ENCODE data around the gene NDUFS5.

Gene NDUFS5

DNA sequence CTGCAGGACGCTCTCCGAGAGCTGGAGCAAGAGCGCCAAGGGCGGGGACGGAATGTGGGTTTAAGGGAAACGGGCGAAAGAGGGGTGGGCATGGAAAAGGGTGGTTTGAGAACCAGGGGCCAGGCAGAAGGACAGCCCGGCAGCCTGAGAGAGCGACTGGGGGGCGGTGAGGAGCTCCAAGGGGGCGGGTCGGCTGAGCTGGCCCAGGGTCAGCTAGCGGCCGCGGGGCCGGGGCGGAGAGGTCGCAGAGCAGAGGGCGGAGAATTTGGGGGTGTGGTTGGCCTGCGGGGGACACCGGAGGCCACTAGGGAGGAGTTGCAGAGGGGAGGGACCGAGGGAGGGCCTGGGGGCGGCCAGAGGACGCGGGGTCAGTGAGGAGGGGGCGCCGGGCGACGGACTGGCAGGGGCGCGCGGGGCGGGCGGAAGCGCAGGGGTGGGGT, 54.7 kb downstream of the NDUFS5 start:
- H3K9ac ChIP-seq (ENCODE audit: low read length): no peak overlapping the region
- H3K36me3 ChIP-seq (replicated peaks; ENCODE audit: insufficient read depth, low read length): no peaks in the 10 kb centered on the region
- no peak for DNase-seq
- H3K79me2 ChIP-seq (ENCODE audit: low read length): no peaks in the 10 kb centered on the region
- no peak overlapping the region for H2AFZ ChIP-seq (ENCODE audit: low read length)
- no peak overlapping the region for H3K4me3 ChIP-seq (ENCODE audit: low read length)
- no peaks in the 10 kb centered on the region for H3K4me1 ChIP-seq (ENCODE audit: low read length)
- TF ChIP-seq EZH2phosphoT487 (IDR thresholded peaks at IDR 0.05; ENCODE audit: low read length) (no peak), EZH2 (optimal IDR thresholded peaks at IDR 0.05; ENCODE audit: low read depth, low read length) (no peak)
- TF ChIP-seq, protein P1, sequence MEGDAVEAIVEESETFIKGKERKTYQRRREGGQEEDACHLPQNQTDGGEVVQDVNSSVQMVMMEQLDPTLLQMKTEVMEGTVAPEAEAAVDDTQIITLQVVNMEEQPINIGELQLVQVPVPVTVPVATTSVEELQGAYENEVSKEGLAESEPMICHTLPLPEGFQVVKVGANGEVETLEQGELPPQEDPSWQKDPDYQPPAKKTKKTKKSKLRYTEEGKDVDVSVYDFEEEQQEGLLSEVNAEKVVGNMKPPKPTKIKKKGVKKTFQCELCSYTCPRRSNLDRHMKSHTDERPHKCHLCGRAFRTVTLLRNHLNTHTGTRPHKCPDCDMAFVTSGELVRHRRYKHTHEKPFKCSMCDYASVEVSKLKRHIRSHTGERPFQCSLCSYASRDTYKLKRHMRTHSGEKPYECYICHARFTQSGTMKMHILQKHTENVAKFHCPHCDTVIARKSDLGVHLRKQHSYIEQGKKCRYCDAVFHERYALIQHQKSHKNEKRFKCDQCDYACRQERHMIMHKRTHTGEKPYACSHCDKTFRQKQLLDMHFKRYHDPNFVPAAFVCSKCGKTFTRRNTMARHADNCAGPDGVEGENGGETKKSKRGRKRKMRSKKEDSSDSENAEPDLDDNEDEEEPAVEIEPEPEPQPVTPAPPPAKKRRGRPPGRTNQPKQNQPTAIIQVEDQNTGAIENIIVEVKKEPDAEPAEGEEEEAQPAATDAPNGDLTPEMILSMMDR (IDR thresholded peaks at IDR 0.05; ENCODE audit: low read length): no peak
- no peak overlapping the region for H3K4me2 ChIP-seq (ENCODE audit: low read depth, low read length)
- H3K9me2 ChIP-seq (replicated peaks; ENCODE audit: insufficient read depth, low read length): no peaks in the 10 kb centered on the region
- H3K9me3 ChIP-seq (replicated peaks; ENCODE audit: insufficient read depth, low read length): no peaks in the 10 kb centered on the region
- no peaks in the 10 kb centered on the region for H3F3A ChIP-seq (ENCODE audit: insufficient read depth, low read length)
- no peaks in the 10 kb centered on the region for H4K20me1 ChIP-seq (ENCODE audit: insufficient read depth, low read length)
- H3K27me3 ChIP-seq (replicated peaks; ENCODE audit: insufficient read depth, low read length): peaks cover 21% of the 10 kb centered on the region; the same call in 1 of the 2 replicates
- H3K27ac ChIP-seq (ENCODE audit: low read length): no peak overlapping the region

DNA sequence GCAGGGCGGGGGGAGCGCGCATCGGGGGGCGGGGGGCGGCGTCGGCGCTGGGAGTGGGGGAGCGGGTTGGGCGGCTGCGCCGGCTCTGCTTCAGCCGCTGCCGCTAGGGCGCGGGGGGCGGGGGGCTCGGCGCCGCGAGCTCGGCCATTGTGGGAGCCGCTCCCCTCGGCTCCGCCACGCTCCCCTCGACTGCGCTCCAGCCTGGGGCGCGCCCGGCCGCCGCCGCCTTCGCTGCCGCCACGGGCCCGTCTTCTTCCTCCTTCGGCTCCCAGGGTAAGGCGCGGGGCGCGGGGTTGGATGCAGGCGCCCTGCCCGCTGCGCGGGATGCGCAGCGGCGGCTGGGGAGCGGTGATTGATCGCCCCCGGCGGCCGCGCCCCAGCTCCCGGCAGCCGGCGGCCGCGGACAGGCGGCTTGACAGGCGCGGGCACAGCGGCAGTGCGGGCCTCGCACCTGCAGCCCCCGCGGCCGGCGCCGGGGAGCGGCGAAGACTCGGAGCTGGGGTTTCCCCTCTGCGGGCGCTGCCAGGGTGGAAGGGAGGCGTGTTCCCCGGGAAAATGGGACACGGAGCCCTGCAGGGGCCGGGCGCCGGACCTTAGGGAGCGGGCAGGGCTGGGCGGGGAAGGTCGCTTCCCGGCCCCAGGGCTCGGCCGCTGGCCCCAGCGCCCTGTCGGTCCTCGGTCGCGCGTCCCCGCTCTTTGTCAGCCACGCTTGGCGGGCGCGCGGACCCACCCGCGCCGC, 55.3 kb downstream of the NDUFS5 start:
- Histone ChIP-seq H3K27ac (ENCODE audit: low read length) (no peak overlapping the region), H3K9ac (ENCODE audit: low read length) (no peak overlapping the region), H3K36me3 (replicated peaks; ENCODE audit: insufficient read depth, low read length) (no peaks in the 10 kb centered on the region), H3K4me2 (ENCODE audit: low read depth, low read length) (no peak overlapping the region), H3K9me2 (replicated peaks; ENCODE audit: insufficient read depth, low read length) (no peaks in the 10 kb centered on the region), H3K27me3 (replicated peaks; ENCODE audit: insufficient read depth, low read length) (peaks cover 21% of the 10 kb centered on the region; the same call in 1 of the 2 replicates), H3K4me3 (ENCODE audit: low read length) (no peak overlapping the region), H4K20me1 (ENCODE audit: insufficient read depth, low read length) (no peaks in the 10 kb centered on the region), H3K4me1 (ENCODE audit: low read length) (no peaks in the 10 kb centered on the region), H3K79me2 (ENCODE audit: low read length) (no peaks in the 10 kb centered on the region), H3K9me3 (replicated peaks; ENCODE audit: insufficient read depth, low read length) (no peaks in the 10 kb centered on the region), H3F3A (ENCODE audit: insufficient read depth, low read length) (no peaks in the 10 kb centered on the region), H2AFZ (ENCODE audit: low read length) (no peak overlapping the region)
- TF ChIP-seq, protein P1 (IDR thresholded peaks at IDR 0.05; ENCODE audit: low read length): no peak
- TF ChIP-seq EZH2phosphoT487 (IDR thresholded peaks at IDR 0.05; ENCODE audit: low read length): no peak
- no peak for TF ChIP-seq EZH2 (optimal IDR thresholded peaks at IDR 0.05; ENCODE audit: low read depth, low read length)
- DNase-seq: no peak

DNA sequence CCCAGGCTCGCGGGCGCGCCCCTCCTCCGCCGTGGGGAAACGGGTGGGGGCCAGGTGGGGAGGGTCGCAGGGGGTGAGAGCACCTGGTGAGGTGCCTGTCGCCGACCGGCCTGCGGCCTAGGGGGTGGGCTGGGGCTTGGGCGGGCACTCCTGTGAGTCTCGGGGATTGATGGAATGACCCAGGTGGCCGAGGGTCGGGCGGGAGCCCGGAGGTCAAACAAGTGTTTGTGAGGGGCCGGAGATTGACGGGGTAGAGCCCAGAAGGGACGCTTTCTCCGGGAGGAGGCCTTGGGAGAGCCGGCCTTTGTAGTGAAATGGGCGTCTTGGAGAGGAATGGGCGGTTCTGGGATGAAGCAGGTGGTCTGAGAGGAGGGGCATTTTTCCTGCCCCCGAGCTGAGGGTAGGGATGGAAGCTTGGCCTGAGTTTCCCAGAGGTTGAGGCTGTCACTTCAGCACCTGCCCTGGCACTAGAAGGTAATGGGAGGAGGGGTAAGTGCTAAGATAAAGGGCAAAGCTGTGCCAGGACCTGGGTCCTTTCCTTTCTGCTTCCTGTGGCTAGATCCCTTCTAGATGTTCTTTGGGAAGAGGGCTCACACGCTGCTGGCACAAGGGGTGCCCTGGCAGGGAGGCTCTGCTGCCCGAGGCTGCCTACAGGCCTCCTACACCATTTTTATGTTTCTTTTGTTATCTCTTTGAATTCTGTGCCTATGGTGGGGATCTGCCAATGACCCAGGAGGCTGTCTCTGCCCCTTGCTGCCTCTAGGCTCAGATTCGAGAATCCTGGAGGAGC, 56.1 kb downstream of the NDUFS5 start:
- Histone ChIP-seq H3K4me3 (ENCODE audit: low read length) (no peak overlapping the region), H3K9me2 (replicated peaks; ENCODE audit: insufficient read depth, low read length) (no peaks in the 10 kb centered on the region), H3K4me1 (ENCODE audit: low read length) (peaks cover 3% of the 10 kb centered on the region; the same call in 1 of the 2 replicates), H3K27ac (ENCODE audit: low read length) (no peak overlapping the region), H3K27me3 (replicated peaks; ENCODE audit: insufficient read depth, low read length) (peaks cover 21% of the 10 kb centered on the region; the same call in 1 of the 2 replicates), H3K9me3 (replicated peaks; ENCODE audit: insufficient read depth, low read length) (no peaks in the 10 kb centered on the region), H3K36me3 (replicated peaks; ENCODE audit: insufficient read depth, low read length) (no peaks in the 10 kb centered on the region), H2AFZ (ENCODE audit: low read length) (no peak overlapping the region), H3F3A (ENCODE audit: insufficient read depth, low read length) (no peaks in the 10 kb centered on the region), H4K20me1 (ENCODE audit: insufficient read depth, low read length) (no peaks in the 10 kb centered on the region), H3K9ac (ENCODE audit: low read length) (no peak overlapping the region), H3K4me2 (ENCODE audit: low read depth, low read length) (no peak overlapping the region), H3K79me2 (ENCODE audit: low read length) (no peaks in the 10 kb centered on the region)
- DNase-seq: no peak
- TF ChIP-seq EZH2 (optimal IDR thresholded peaks at IDR 0.05; ENCODE audit: low read depth, low read length) (no peak), EZH2phosphoT487 (IDR thresholded peaks at IDR 0.05; ENCODE audit: low read length) (no peak)
- TF ChIP-seq, protein P1 (IDR thresholded peaks at IDR 0.05; ENCODE audit: low read length): no peak

Measured in MM.1S (cell line).